ENCODE results near the gene GLA. TPM values are rescaled to one million over a fixed set of nuclear protein-coding genes. Genes with fewer than 3 reads are reported as not detected.

GLA gene
- total and polyA plus RNA-seq, 7 donors, result 5.4 to 48.5 (median 14.4) TPM

GRCh38 chrX:101395789-101396188 is 11.9 kb downstream of the GLA start:
- Histone ChIP-seq H3K9me3 (no peaks in the 10 kb centered on the region), H3K4me1 (peaks cover 6% of the 10 kb centered on the region), H3K36me3 (ENCODE audit: insufficient read depth in 1 of 2, low read depth in 1 of 2) (peaks cover 0 to 70% of the 10 kb centered on the region in 2 donors), H3K27ac (no peak overlapping the region), H3K27me3 (ENCODE audit: insufficient read depth in 3 of 3, low read length in 2 of 3) (peaks cover 0 to 11% (median 0%) of the 10 kb centered on the region in 3 donors), H3K4me3 (no peak overlapping the region)
- intact Hi-C loops (cut with DNase I), result no loop called here
- no peak for DNase-seq
- WGBS, 3 donors, result 89 to 93% (median 92%) methylated on average over 1 of the region's 1 CpG
- no peak for ATAC-seq
- TF ChIP-seq, protein P1, sequence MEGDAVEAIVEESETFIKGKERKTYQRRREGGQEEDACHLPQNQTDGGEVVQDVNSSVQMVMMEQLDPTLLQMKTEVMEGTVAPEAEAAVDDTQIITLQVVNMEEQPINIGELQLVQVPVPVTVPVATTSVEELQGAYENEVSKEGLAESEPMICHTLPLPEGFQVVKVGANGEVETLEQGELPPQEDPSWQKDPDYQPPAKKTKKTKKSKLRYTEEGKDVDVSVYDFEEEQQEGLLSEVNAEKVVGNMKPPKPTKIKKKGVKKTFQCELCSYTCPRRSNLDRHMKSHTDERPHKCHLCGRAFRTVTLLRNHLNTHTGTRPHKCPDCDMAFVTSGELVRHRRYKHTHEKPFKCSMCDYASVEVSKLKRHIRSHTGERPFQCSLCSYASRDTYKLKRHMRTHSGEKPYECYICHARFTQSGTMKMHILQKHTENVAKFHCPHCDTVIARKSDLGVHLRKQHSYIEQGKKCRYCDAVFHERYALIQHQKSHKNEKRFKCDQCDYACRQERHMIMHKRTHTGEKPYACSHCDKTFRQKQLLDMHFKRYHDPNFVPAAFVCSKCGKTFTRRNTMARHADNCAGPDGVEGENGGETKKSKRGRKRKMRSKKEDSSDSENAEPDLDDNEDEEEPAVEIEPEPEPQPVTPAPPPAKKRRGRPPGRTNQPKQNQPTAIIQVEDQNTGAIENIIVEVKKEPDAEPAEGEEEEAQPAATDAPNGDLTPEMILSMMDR (IDR thresholded peaks at IDR 0.05), result no peak

GRCh38 chrX:101394372-101394771 is 13.4 kb downstream of the GLA start:
- ATAC-seq (no peak), DNase-seq (no peak)
- no peaks in the 10 kb centered on the region for H3K9me3 ChIP-seq
- no peak overlapping the region for H3K4me3 ChIP-seq
- intact Hi-C loops (cut with DNase I), result no loop called here
- TF ChIP-seq, protein P1 (IDR thresholded peaks at IDR 0.05), result no peak
- H3K27ac ChIP-seq, result no peak overlapping the region
- peaks cover 6% of the 10 kb centered on the region for H3K4me1 ChIP-seq
- peaks cover 0 to 60% of the 10 kb centered on the region in 2 donors for H3K36me3 ChIP-seq (ENCODE audit: insufficient read depth in 1 of 2, low read depth in 1 of 2)
- peaks cover 0 to 5% (median 0%) of the 10 kb centered on the region in 3 donors for H3K27me3 ChIP-seq (ENCODE audit: insufficient read depth in 3 of 3, low read length in 2 of 3)

DNA sequence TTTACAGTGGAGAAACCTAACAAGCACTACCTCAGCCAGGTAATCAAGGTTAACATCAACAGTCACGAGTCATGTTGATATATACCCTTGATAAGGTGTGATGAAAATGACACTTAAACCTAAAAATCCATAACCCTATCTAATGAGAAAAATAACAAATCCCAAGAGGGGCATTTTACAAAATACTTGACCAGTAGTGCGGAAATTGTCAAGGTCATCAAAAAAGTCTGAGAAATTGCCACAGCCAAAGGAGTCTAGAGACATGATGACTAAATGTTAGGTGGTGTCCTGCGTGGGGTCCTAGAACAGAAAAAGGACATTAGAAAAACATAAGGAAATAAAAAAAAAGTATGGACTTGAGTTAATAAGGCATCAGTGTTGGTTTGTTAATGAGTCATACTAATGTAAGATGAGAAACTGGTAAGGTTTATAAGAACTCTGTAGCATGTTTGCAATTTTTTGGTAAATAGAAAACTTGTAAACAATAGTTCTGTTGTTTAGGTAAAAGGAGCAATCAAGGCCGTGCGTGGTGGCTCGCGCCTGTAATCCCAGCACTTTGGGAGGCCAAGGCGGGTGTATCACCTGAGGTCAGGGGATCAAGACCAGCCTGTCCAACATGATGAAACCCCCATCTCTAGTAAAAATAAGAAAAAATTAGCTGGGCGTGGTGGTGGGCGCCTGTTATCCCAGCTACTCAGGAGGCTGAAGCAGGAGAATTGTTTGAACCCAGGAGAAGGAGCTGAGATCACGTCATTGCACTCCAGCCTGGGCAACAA is 14.0 kb downstream of the GLA start:
- peaks cover 6% of the 10 kb centered on the region for H3K4me1 ChIP-seq
- no peaks in the 10 kb centered on the region for H3K9me3 ChIP-seq
- no peak for ATAC-seq
- no peak overlapping the region for H3K4me3 ChIP-seq
- WGBS, 3 donors, result 83 to 90% (median 89%) methylated on average over 11 of the region's 11 CpGs
- no peak for DNase-seq
- no peak overlapping the region for H3K27ac ChIP-seq
- H3K36me3 ChIP-seq (ENCODE audit: insufficient read depth in 1 of 2, low read depth in 1 of 2), result peaks cover 0 to 57% of the 10 kb centered on the region in 2 donors
- TF ChIP-seq, protein P1 (IDR thresholded peaks at IDR 0.05), result no peak
- H3K27me3 ChIP-seq (ENCODE audit: insufficient read depth in 3 of 3, low read length in 2 of 3), result peaks cover 0 to 5% (median 0%) of the 10 kb centered on the region in 3 donors
- intact Hi-C loops (cut with DNase I), result no loop called here

DNA sequence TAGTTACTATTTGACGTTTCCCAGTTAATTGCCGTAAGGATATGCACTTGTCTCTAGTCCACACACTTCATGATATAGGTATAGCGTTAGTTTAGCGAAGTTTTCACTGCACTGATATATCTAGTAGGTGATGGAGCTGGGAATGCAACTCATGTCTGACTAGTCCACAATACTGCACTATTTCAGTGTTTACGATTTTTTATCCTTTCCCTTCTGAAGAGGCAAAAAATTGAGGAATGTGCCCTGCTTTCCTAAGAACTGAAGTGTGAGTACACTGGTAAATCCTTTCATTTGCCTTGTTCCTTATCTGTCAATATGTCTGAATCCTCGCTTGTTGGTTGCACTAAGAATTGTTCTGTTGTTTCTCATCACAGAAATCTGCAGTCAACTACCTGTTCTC is 15.9 kb downstream of the GLA start:
- Histone ChIP-seq H3K27ac (peak overlapping the region; percentile 71), H3K36me3 (ENCODE audit: insufficient read depth in 1 of 2, low read depth in 1 of 2) (peaks cover 0 to 45% of the 10 kb centered on the region in 2 donors), H3K27me3 (ENCODE audit: insufficient read depth in 3 of 3, low read length in 2 of 3) (peaks cover 0 to 5% (median 0%) of the 10 kb centered on the region in 3 donors), H3K9me3 (no peaks in the 10 kb centered on the region), H3K4me3 (peak overlapping the region; percentile 65), H3K4me1 (peaks cover 6% of the 10 kb centered on the region)
- WGBS, 3 donors, result 44 to 65% (median 47%) methylated on average over 6 of the region's 6 CpGs
- TF ChIP-seq, protein P1 (IDR thresholded peaks at IDR 0.05), result no peak
- intact Hi-C loops (cut with DNase I), result no loop called here
- no peak for ATAC-seq
- no peak for DNase-seq
